GM12873 (cell line): ENCODE measurements around the gene SERINC3.

Source experiments
- CTCF ChIP-seq: IDR thresholded peaks from 2 replicates; pipeline ENCODE4 v1.5.1; 2012; ENCODE audit warnings: low read depth, mild to moderate bottlenecking, moderate library complexity, low read length, control low read depth; ENCODE audit not compliant: insufficient read depth; ENCODE audit errors: missing control alignments

SERINC3 gene

GRCh38 chr20:44543358-44543757 is 21.5 kb upstream of the SERINC3 start:
- no peak for TF ChIP-seq CTCF

DNA sequence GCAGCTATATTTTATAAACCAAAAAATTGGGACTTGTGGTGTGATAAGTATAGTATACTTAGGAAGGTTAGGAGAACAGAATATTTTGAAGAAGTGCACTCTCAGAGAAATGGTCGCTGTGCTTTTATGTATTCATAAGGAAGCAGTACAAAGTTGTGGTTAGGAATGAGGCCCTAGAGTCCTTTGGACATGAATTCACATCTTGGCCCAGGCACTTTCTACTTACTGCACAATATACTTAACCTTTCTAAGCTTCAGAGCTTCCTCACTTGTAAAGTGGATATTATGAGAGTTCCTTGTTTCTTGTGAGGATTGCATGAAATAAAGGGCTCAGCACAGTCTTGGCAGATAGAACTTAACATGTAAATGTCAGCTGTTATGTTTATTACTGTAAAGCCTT is 21.0 kb upstream of the SERINC3 start:
- no peak for TF ChIP-seq CTCF

GRCh38 chr20:44541992-44542391 is 20.1 kb upstream of the SERINC3 start:
- no peak for TF ChIP-seq CTCF

- TF ChIP-seq CTCF = no peak
These were observed 19.0 kb upstream of the SERINC3 start for GRCh38 chr20:44540834-44541233.

DNA sequence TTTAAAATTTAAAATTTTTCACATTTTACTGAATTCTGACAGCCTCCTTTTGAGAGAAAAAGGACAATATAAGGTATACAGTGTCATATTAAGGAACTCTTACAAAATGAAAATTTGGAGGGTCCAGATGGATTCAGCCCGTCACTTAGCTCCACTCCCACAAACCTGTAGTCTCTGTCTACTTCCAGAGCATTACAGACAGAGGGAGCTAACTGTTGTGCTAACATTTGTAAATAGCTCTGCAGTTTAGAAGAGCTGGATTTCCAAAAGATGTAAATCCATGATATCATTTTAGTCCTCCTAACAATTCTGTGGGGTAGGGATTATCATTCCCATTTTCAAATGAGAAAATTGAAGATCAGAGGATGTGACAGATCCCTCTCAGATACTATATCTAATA is 16.1 kb upstream of the SERINC3 start:
- TF ChIP-seq CTCF = no peak

DNA sequence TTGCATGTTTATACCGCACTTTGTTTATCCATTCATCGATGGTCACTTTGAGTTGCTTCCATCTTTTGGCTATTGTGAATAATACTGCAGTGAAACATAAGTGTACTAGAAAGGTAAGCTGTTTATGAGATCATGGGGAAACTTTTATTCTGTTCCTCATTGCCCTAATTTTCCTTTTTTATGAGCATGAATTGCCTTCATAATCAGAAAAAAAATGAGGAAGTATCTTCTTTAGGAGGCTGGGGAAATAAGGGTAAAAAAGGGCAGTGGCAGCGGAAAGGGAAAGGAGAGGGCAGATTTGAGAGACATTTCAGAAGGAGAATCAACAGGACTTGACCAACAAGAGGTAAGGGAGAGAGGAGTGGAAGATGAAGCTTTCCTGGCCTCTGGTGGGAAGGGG is 14.3 kb upstream of the SERINC3 start:
- TF ChIP-seq CTCF = no peak

GRCh38 chr20:44533928-44534327 is 12.1 kb upstream of the SERINC3 start:
- no peak for TF ChIP-seq CTCF

- no peak for TF ChIP-seq CTCF
These were observed 11.1 kb upstream of the SERINC3 start for GRCh38 chr20:44532981-44533331.
